MCF 10A (cell line): ENCODE results near the gene CYP11A1. TPM values are rescaled to one million over a fixed set of nuclear protein-coding genes. Genes with fewer than 3 reads are reported as not detected.

Source experiments
- BruUV-seq: library from RNA; stranded (reverse); fragments of 400-500 nt; replicated peaks from 2 replicates; lab custom pipeline; 2021; lab: Mats Ljungman, UMichigan
- CTCF ChIA-PET: fragments of 300-600 bp; sonication (Branson Sonifier 250); formaldehyde crosslinking; extraction: SDS; loops from one replicate; lab custom pipeline; 2021; ENCODE audit warnings: antibody characterized with exemption, inconsistent platforms; lab: Yijun Ruan, JAX
- POLR2A ChIA-PET: fragments of 300-600, 350-650 bp; sonication (Branson Sonifier 250); formaldehyde crosslinking; extraction: SDS; loops from one replicate; lab custom pipeline; 2020; ENCODE audit warnings: antibody characterized with exemption, inconsistent platforms; lab: Yijun Ruan, JAX
- DNase-seq: peaks from one replicate; pipeline ENCODE4 v3.0.0-alpha.2; 2018; ENCODE audit not compliant: unreplicated experiment
- H3K27ac Mint-ChIP-seq: one replicate; pipeline ENCODE4 v1.8.0; 2022; ENCODE audit warnings: mild to moderate bottlenecking, low read depth, mixed read lengths; ENCODE audit not compliant: unreplicated experiment
- H3K27me3 Mint-ChIP-seq: one replicate; pipeline ENCODE4 v1.8.0; 2022; ENCODE audit warnings: mixed read lengths; ENCODE audit not compliant: insufficient read depth, unreplicated experiment
- H3K36me3 Mint-ChIP-seq: one replicate; pipeline ENCODE4 v1.8.0; 2022; ENCODE audit warnings: mild to moderate bottlenecking, moderate library complexity, mixed read lengths; ENCODE audit not compliant: insufficient read depth, unreplicated experiment
- H3K4me1 Mint-ChIP-seq: one replicate; pipeline ENCODE4 v1.8.0; 2022; ENCODE audit warnings: mixed read lengths; ENCODE audit not compliant: insufficient read depth, unreplicated experiment
- H3K4me3 Mint-ChIP-seq: one replicate; pipeline ENCODE4 v1.8.0; 2022; ENCODE audit warnings: mild to moderate bottlenecking, moderate library complexity, mixed read lengths; ENCODE audit not compliant: unreplicated experiment
- H3K9me3 Mint-ChIP-seq: one replicate; pipeline ENCODE4 v1.8.0; 2022; ENCODE audit warnings: mixed read lengths; ENCODE audit not compliant: unreplicated experiment
- CTCF ChIP-seq: fragments of 200-600 bp; IDR thresholded peaks from one replicate; pipeline ENCODE4 v1.8.0; 2022; ENCODE audit warnings: antibody characterized with exemption, mild to moderate bottlenecking; ENCODE audit not compliant: unreplicated experiment
- intact Hi-C: fragments of 100-400 bp; cut with micrococcal nuclease; formaldehyde crosslinking; loops from 2 replicates; pipeline ENCODE4 v1.14.1; 2022
- total RNA-seq: library from RNA; stranded (reverse); gene quantifications from 2 replicates; pipeline ENCODE4 v1.2.3, GENCODE V29; 2022

CYP11A1 gene
- total RNA-seq, 1 experiment from 2014 or later: not detected

- intact Hi-C loops: no loop called here
- Mint-ChIP-seq H3K9me3 (no peaks in the 10 kb centered on the region), H3K4me1 (no peaks in the 10 kb centered on the region), H3K27ac (no peak overlapping the region), H3K36me3 (no peaks in the 10 kb centered on the region), H3K27me3 (peaks cover 26% of the 10 kb centered on the region), H3K4me3 (no peak overlapping the region)
- TF ChIP-seq CTCF: no peak
- ChIA-PET CTCF (interaction anchor here (0.7 to 7.9 kb wide), 3 partner anchors 8 to 160 kb away, joined by 3 to 107 read pairs (median 3); no protein-coding TSS in a partner anchor), POLR2A (no interaction called here)
- BruUV-seq: no TSS peak
- DNase-seq: no peak
Observed at GRCh38 chr15:74313889-74314288, 53.6 kb downstream of the CYP11A1 start.

GRCh38 chr15:74312445-74313007 is 54.9 kb downstream of the CYP11A1 start:
- Mint-ChIP-seq H3K4me1 (no peaks in the 10 kb centered on the region), H3K27ac (no peak overlapping the region), H3K4me3 (no peak overlapping the region), H3K9me3 (no peaks in the 10 kb centered on the region), H3K27me3 (peaks cover 38% of the 10 kb centered on the region), H3K36me3 (no peaks in the 10 kb centered on the region)
- no peak for TF ChIP-seq CTCF
- intact Hi-C loops: no loop called here
- DNase-seq: no peak
- ChIA-PET POLR2A (no interaction called here), CTCF (interaction anchor here (0.6 to 7.9 kb wide), 6 partner anchors 9 to 304 kb away, joined by 3 to 107 read pairs (median 4); no protein-coding TSS in a partner anchor)
- no TSS peak for BruUV-seq

- Mint-ChIP-seq H3K9me3 (no peaks in the 10 kb centered on the region), H3K27ac (no peak overlapping the region), H3K4me3 (no peak overlapping the region), H3K36me3 (no peaks in the 10 kb centered on the region), H3K27me3 (peaks cover 40% of the 10 kb centered on the region), H3K4me1 (no peaks in the 10 kb centered on the region)
- intact Hi-C loops: loop anchor here (1.0 kb wide), 1 partner anchor 10 kb away; no protein-coding TSS in a partner anchor
- DNase-seq: peak; percentile 36
- no TSS peak for BruUV-seq
- CTCF ChIA-PET: interaction anchor here (0.6 to 7.9 kb wide), 10 partner anchors 10 to 303 kb away, joined by 3 to 107 read pairs (median 3); no protein-coding TSS in a partner anchor
- POLR2A ChIA-PET: no interaction called here
- peak; percentile 40 for TF ChIP-seq CTCF
Observed at GRCh38 chr15:74311734-74312444, 55.6 kb downstream of the CYP11A1 start.
